Calu3 (cell line): ENCODE data around the gene ADSL. TPM values are rescaled to one million over a fixed set of nuclear protein-coding genes. Genes with fewer than 3 reads are reported as not detected.
A peak's percentile ranks its signal among the peaks of the same experiment; 100 is the strongest.

Experiments used
- BruUV-seq: library from RNA; stranded (reverse); fragments of 400-500 nt; replicated peaks from 2 replicates; lab custom pipeline; 2021; lab: Mats Ljungman, UMichigan
- CTCF ChIA-PET: fragments of 300-600 bp; sonication (Branson Sonifier 250); formaldehyde crosslinking; loops from one replicate; lab custom pipeline; 2022; ENCODE audit warnings: antibody characterized with exemption; lab: Charles Lee
- DNase-seq: peaks from one replicate; pipeline ENCODE4 v3.0.0; 2022
- H3K27ac Mint-ChIP-seq: one replicate; pipeline ENCODE4 v1.8.0; 2022; ENCODE audit warnings: mixed read lengths; ENCODE audit not compliant: unreplicated experiment
- H3K27me3 Mint-ChIP-seq: one replicate; pipeline ENCODE4 v1.8.0; 2022; ENCODE audit warnings: mixed read lengths; ENCODE audit not compliant: unreplicated experiment
- H3K36me3 Mint-ChIP-seq: one replicate; pipeline ENCODE4 v1.8.0; 2022; ENCODE audit warnings: mild to moderate bottlenecking, moderate library complexity, mixed read lengths; ENCODE audit not compliant: insufficient read depth, unreplicated experiment
- H3K4me1 Mint-ChIP-seq: one replicate; pipeline ENCODE4 v1.8.0; 2022; ENCODE audit warnings: mild to moderate bottlenecking, low read depth, mixed read lengths; ENCODE audit not compliant: unreplicated experiment
- H3K4me3 Mint-ChIP-seq: one replicate; pipeline ENCODE4 v1.8.0; 2022; ENCODE audit warnings: mild to moderate bottlenecking, low read depth, moderate library complexity, mixed read lengths; ENCODE audit not compliant: unreplicated experiment
- H3K9me3 Mint-ChIP-seq: one replicate; pipeline ENCODE4 v1.8.0; 2022; ENCODE audit warnings: low read depth, mixed read lengths; ENCODE audit not compliant: unreplicated experiment
- intact Hi-C: fragments of 100-400 bp; cut with micrococcal nuclease; formaldehyde crosslinking; loops from one replicate; pipeline ENCODE4 v1.10.0; 2022; ENCODE audit not compliant: unreplicated experiment
- total RNA-seq: library from RNA; stranded (reverse); gene quantifications from 2 replicates; pipeline ENCODE4 v1.2.3, GENCODE V29; 2022
- TF ChIP-seq, protein P1 (sequence below): fragments of 200-600 bp; IDR thresholded peaks from one replicate; pipeline ENCODE4 v1.8.0; 2022; ENCODE audit warnings: antibody characterized with exemption; ENCODE audit not compliant: unreplicated experiment

Gene ADSL
- total RNA-seq, 1 experiment from 2014 or later, result 96.3 TPM

GRCh38 chr22:40345815-40346184 lies 500 bp upstream of the ADSL start:
- DNase-seq, result no peak
- CTCF ChIA-PET, result interaction anchor here (0.7 kb wide), 1 partner anchor 148 kb away, joined by 11 read pairs; no protein-coding TSS in a partner anchor
- no peaks in the 10 kb centered on the region for H3K27me3 Mint-ChIP-seq
- peak overlapping the region; percentile 88 for H3K4me3 Mint-ChIP-seq
- peaks cover 27% of the 10 kb centered on the region for H3K4me1 Mint-ChIP-seq
- H3K36me3 Mint-ChIP-seq, result peaks cover 50% of the 10 kb centered on the region
- no peaks in the 10 kb centered on the region for H3K9me3 Mint-ChIP-seq
- TSS peak; percentile 95 for BruUV-seq
- TF ChIP-seq, protein P1, sequence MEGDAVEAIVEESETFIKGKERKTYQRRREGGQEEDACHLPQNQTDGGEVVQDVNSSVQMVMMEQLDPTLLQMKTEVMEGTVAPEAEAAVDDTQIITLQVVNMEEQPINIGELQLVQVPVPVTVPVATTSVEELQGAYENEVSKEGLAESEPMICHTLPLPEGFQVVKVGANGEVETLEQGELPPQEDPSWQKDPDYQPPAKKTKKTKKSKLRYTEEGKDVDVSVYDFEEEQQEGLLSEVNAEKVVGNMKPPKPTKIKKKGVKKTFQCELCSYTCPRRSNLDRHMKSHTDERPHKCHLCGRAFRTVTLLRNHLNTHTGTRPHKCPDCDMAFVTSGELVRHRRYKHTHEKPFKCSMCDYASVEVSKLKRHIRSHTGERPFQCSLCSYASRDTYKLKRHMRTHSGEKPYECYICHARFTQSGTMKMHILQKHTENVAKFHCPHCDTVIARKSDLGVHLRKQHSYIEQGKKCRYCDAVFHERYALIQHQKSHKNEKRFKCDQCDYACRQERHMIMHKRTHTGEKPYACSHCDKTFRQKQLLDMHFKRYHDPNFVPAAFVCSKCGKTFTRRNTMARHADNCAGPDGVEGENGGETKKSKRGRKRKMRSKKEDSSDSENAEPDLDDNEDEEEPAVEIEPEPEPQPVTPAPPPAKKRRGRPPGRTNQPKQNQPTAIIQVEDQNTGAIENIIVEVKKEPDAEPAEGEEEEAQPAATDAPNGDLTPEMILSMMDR, result no peak
- intact Hi-C loops, result loop anchor here (2.0 to 5.0 kb wide), 2 partner anchors 188 to 301 kb away; no protein-coding TSS in a partner anchor
- H3K27ac Mint-ChIP-seq, result peak overlapping the region; percentile 92

DNA sequence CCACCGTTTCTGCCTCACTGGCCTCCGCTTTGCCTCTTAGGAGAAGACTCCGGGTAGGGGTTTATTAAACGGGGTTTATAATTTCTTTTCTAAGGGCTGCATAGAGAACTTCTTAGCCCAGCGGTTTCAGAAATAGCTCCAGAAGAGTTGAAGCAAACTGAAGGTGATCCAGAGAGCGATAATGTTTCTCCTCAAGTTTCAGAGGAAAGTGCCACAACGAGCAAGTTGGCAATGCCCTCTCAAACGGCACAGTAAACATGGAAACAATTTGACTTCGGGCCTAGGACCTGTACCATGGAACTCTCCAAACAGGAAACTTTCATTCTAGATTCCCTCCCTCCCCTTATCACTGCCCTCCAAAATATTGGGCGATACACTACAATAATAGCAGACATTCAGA lies 1.0 kb downstream of the ADSL start:
- TSS peak; percentile 58 for BruUV-seq
- Mint-ChIP-seq H3K36me3 (peaks cover 56% of the 10 kb centered on the region), H3K27me3 (no peaks in the 10 kb centered on the region), H3K27ac (peak overlapping the region; percentile 92), H3K4me3 (peak overlapping the region; percentile 88), H3K4me1 (peaks cover 20% of the 10 kb centered on the region), H3K9me3 (no peaks in the 10 kb centered on the region)
- TF ChIP-seq, protein P1, result no peak
- DNase-seq, result peak; percentile 4
- intact Hi-C loops, result loop anchor here (2.0 to 5.0 kb wide), 2 partner anchors 190 to 302 kb away; no protein-coding TSS in a partner anchor
- CTCF ChIA-PET, result interaction anchor here (0.7 to 1.4 kb wide), 3 partner anchors 253 to 303 kb away, joined by 3 to 4 read pairs (median 4); no protein-coding TSS in a partner anchor

DNA sequence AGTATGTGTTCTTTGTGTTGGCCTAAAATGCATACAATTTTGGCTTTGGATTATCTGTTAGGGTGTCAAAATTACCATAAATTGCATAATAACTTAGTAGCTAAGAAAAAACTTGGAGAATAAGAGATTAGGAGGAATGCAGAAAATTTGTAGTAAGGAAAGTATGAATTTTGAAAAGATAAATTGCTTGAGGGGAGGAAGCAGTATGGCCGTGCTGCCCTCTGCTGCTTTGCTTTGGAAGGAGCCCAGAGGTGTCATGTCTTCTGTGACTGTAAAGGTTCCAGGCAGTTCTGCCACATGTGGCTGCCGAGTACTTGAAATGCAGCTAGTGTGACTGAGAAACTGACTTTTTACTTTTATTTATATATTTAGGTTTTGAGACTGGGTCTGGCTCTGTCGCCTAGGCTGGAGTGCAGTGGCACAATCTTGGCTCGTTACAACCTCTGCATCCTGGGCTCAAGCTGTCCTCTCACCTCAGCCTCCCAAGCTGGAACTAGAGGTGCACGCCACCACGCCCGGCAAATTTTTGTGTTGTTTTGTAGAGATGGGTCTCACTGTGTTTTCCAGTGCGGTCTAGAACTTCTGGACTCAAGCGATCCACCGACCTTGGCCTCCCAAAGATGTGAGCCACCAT lies 1.8 kb downstream of the ADSL start:
- BruUV-seq, result no TSS peak
- no peaks in the 10 kb centered on the region for H3K27me3 Mint-ChIP-seq
- H3K9me3 Mint-ChIP-seq, result no peaks in the 10 kb centered on the region
- H3K36me3 Mint-ChIP-seq, result peaks cover 56% of the 10 kb centered on the region
- intact Hi-C loops, result loop anchor here (5.0 kb wide), 1 partner anchor 191 kb away; no protein-coding TSS in a partner anchor
- H3K4me1 Mint-ChIP-seq, result peaks cover 12% of the 10 kb centered on the region
- peak overlapping the region; percentile 88 for H3K4me3 Mint-ChIP-seq
- peak overlapping the region; percentile 43 for H3K27ac Mint-ChIP-seq
- DNase-seq, result peak; percentile 55
- CTCF ChIA-PET, result interaction anchor here (1.2 to 1.4 kb wide), 2 partner anchors 293 to 304 kb away, joined by 4 read pairs; no protein-coding TSS in a partner anchor
- TF ChIP-seq, protein P1, result peak; percentile 66

GRCh38 chr22:40352763-40353162 lies 6.5 kb downstream of the ADSL start:
- peaks cover 5% of the 10 kb centered on the region for H3K4me1 Mint-ChIP-seq
- no peaks in the 10 kb centered on the region for H3K27me3 Mint-ChIP-seq
- no TSS peak for BruUV-seq
- TF ChIP-seq, protein P1, result no peak
- CTCF ChIA-PET, result no interaction called here
- H3K9me3 Mint-ChIP-seq, result no peaks in the 10 kb centered on the region
- H3K36me3 Mint-ChIP-seq, result peaks cover 54% of the 10 kb centered on the region
- no peak overlapping the region for H3K27ac Mint-ChIP-seq
- intact Hi-C loops, result no loop called here
- H3K4me3 Mint-ChIP-seq, result no peak overlapping the region
- DNase-seq, result no peak
